ENCODE results near the gene ZNF280B.
"Not testable (repeated sequence)": the region's sequence is repeated elsewhere in the genome, so short reads cannot be mapped to it uniquely, and the experiment has no call there.

Gene ZNF280B

DNA sequence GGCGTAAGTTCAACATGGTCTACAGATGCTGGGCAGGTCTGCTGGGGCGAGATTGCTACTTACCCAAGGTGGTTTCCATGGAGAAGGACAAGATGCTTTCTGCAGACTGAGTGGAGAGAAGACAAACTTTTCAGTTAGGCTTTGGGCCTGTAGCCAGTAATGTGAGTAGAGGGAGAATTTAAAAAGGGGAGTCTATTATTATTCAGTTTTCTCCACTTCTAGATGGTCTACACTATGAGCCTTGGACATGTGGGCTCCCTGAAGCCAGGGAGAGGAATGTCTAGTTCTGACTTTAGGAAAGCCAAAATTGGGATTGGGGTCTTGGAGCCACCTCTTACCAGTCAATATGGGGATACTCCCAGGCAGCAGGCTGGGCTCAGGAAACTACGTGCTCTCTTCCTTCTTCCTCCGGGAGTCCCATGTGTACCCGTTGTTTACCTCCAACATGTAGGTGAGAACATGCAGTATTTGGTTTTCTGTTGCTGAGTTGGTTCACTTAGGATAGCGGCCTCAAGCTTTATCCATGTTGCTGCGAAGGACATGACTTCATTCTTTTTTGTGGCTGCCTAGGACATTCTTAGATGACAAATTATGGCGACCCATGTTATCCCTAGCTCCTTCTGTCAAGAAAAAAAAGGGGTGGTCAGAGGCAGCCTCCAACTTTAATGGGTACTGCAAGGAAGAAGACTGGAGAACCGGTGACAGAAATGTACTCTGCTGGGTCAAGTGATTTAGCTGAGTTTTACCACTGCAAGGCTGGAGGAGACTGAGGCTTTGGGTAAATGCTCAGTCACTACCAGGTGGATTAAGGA, 26.3 kb upstream of the ZNF280B start:
- 90 to 93% methylated on average over 9 of the region's 9 CpGs for WGBS, 2 experiments

DNA sequence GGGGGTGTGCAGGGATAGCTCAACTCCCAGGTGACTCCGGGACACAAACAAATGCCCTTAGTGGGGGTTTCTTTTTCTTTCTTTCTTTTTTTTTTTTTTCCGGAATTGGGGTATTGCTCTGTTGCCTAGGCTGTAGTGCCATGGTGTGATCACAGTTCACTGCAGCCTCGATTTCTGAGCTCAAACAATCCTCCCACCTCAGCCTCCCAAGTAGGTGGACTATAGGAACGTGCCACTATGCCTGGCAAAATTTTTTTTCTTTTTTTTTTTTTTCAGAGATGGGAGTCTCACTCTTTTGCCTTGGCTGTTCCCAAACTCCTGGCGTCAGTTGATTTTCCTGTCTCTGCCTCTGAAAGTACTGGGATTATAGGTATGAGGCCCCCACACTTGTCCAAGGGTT, 25.3 kb upstream of the ZNF280B start:
- Histone ChIP-seq H3K27ac (ENCODE audit: insufficient read depth, low read depth, low read length, poor library complexity, severe bottlenecking) (no peak overlapping the region), H3K27me3 (ENCODE audit: control insufficient read depth, insufficient read depth, low read length, poor library complexity, severe bottlenecking) (peaks cover 8% of the 10 kb centered on the region), H3K9me3 (ENCODE audit: control insufficient read depth, low read length) (no peaks in the 10 kb centered on the region), H3K36me3 (ENCODE audit: control insufficient read depth, insufficient read depth, low read length) (no peaks in the 10 kb centered on the region), H3K4me1 (ENCODE audit: control insufficient read depth, insufficient read depth, low read length) (no peaks in the 10 kb centered on the region), H3K4me3 (ENCODE audit: insufficient read depth, low read depth, low read length) (no peak overlapping the region)
- 71 to 81% methylated on average over 4 of the region's 5 CpGs for WGBS, 2 experiments

More for the DNA sequence above, 26.3 kb upstream of the ZNF280B start:
- H3K4me3 ChIP-seq (ENCODE audit: insufficient read depth, low read depth, low read length) = no peak overlapping the region
- no peaks in the 10 kb centered on the region for H3K9me3 ChIP-seq (ENCODE audit: control insufficient read depth, low read length)
- H3K36me3 ChIP-seq (ENCODE audit: control insufficient read depth, insufficient read depth, low read length) = no peaks in the 10 kb centered on the region
- H3K27ac ChIP-seq (ENCODE audit: insufficient read depth, low read depth, low read length, poor library complexity, severe bottlenecking) = no peak overlapping the region
- H3K27me3 ChIP-seq (ENCODE audit: control insufficient read depth, insufficient read depth, low read length, poor library complexity, severe bottlenecking) = peaks cover 8% of the 10 kb centered on the region
- no peaks in the 10 kb centered on the region for H3K4me1 ChIP-seq (ENCODE audit: control insufficient read depth, insufficient read depth, low read length)

GRCh38 chr22:22533417-22533816, 24.9 kb upstream of the ZNF280B start:
- 90 to 100% methylated on average over 1 of the region's 1 CpG for WGBS, 2 experiments
- H3K4me1 ChIP-seq (ENCODE audit: control insufficient read depth, insufficient read depth, low read length) = no peaks in the 10 kb centered on the region
- H3K36me3 ChIP-seq (ENCODE audit: control insufficient read depth, insufficient read depth, low read length) = no peaks in the 10 kb centered on the region
- no peak overlapping the region for H3K4me3 ChIP-seq (ENCODE audit: insufficient read depth, low read depth, low read length)
- H3K27ac ChIP-seq (ENCODE audit: insufficient read depth, low read depth, low read length, poor library complexity, severe bottlenecking) = no peak overlapping the region
- H3K27me3 ChIP-seq (ENCODE audit: control insufficient read depth, insufficient read depth, low read length, poor library complexity, severe bottlenecking) = peaks cover 8% of the 10 kb centered on the region
- no peaks in the 10 kb centered on the region for H3K9me3 ChIP-seq (ENCODE audit: control insufficient read depth, low read length)

DNA sequence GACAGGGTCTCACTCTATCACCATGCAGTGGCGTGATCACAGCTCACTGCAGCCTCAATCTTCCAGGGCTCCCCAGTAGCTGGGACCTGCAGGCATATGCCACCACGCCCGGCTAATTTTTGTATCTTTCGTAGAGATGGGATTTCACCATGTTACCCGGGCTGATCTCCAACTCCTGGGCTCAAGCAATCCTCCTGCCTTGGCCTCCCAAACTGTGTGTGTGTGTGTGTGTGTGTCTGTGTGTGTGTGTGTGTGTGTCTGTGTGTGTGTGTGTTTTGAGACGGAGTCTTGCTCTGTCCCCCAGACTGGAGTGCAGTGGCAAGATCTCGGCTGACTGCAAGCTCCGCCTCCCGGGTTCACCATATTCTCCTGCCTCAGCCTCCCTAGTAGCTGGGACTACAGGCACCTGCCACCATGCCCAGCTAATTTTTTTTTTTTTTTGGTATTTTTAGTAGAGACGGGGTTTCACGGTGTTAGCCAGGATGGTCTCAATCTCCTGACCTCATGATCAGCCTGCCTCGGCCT, 24.1 kb upstream of the ZNF280B start:
- H3K27ac ChIP-seq (ENCODE audit: insufficient read depth, low read depth, low read length, poor library complexity, severe bottlenecking); H3K4me3 ChIP-seq (ENCODE audit: insufficient read depth, low read depth, low read length); H3K36me3 ChIP-seq (ENCODE audit: control insufficient read depth, insufficient read depth, low read length); H3K4me1 ChIP-seq (ENCODE audit: control insufficient read depth, insufficient read depth, low read length); H3K27me3 ChIP-seq (ENCODE audit: control insufficient read depth, insufficient read depth, low read length, poor library complexity, severe bottlenecking); H3K9me3 ChIP-seq (ENCODE audit: control insufficient read depth, low read length): not testable (repeated sequence)
- WGBS, 2 experiments = 89 to 91% methylated on average over 12 of the region's 12 CpGs

GRCh38 chr22:22531770-22532546, 23.4 kb upstream of the ZNF280B start:
- Histone ChIP-seq H3K4me3 (ENCODE audit: insufficient read depth, low read depth, low read length) (no peak overlapping the region), H3K9me3 (ENCODE audit: control insufficient read depth, low read length) (no peaks in the 10 kb centered on the region), H3K27me3 (ENCODE audit: control insufficient read depth, insufficient read depth, low read length, poor library complexity, severe bottlenecking) (peaks cover 7% of the 10 kb centered on the region), H3K36me3 (ENCODE audit: control insufficient read depth, insufficient read depth, low read length) (no peaks in the 10 kb centered on the region), H3K4me1 (ENCODE audit: control insufficient read depth, insufficient read depth, low read length) (no peaks in the 10 kb centered on the region), H3K27ac (ENCODE audit: insufficient read depth, low read depth, low read length, poor library complexity, severe bottlenecking) (no peak overlapping the region)
- 84 to 85% methylated on average over 6 to 7 of the region's 7 CpGs for WGBS, 2 experiments

DNA sequence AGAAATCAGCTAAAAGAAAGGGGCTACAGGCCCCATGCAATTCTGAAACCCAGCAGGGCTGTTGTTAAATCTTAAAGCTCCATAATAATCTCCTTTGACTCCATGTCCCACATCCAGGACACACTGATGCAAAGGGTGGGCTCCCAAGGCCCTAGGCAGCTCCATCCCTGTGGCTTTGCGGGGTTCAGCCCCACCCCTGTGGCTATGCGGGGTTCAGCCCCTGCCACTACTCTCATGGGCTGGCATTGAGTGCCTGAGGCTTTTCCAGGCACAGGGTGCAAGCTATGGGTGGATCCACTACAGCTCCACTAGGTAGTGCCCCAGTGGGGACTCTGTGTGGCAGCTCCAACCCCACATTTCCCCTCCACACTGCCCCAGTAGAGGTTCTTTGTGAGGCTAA, 20.2 kb upstream of the ZNF280B start:
- Histone ChIP-seq H3K4me3 (ENCODE audit: insufficient read depth, low read depth, low read length) (no peak overlapping the region), H3K27ac (ENCODE audit: insufficient read depth, low read depth, low read length, poor library complexity, severe bottlenecking) (no peak overlapping the region), H3K9me3 (ENCODE audit: control insufficient read depth, low read length) (no peaks in the 10 kb centered on the region), H3K4me1 (ENCODE audit: control insufficient read depth, insufficient read depth, low read length) (no peaks in the 10 kb centered on the region), H3K27me3 (ENCODE audit: control insufficient read depth, insufficient read depth, low read length, poor library complexity, severe bottlenecking) (peaks cover 14% of the 10 kb centered on the region), H3K36me3 (ENCODE audit: control insufficient read depth, insufficient read depth, low read length) (no peaks in the 10 kb centered on the region)
- 91 to 96% methylated on average over 2 of the region's 2 CpGs for WGBS, 2 experiments

- Histone ChIP-seq H3K27me3 (ENCODE audit: control insufficient read depth, insufficient read depth, low read length, poor library complexity, severe bottlenecking) (peaks cover 14% of the 10 kb centered on the region), H3K27ac (ENCODE audit: insufficient read depth, low read depth, low read length, poor library complexity, severe bottlenecking) (no peak overlapping the region), H3K4me3 (ENCODE audit: insufficient read depth, low read depth, low read length) (no peak overlapping the region), H3K36me3 (ENCODE audit: control insufficient read depth, insufficient read depth, low read length) (no peaks in the 10 kb centered on the region), H3K9me3 (ENCODE audit: control insufficient read depth, low read length) (no peaks in the 10 kb centered on the region), H3K4me1 (ENCODE audit: control insufficient read depth, insufficient read depth, low read length) (no peaks in the 10 kb centered on the region)
- 77 to 82% methylated on average over 4 to 5 of the region's 5 CpGs for WGBS, 2 experiments
Observed at GRCh38 chr22:22527312-22527711, 18.8 kb upstream of the ZNF280B start.

GRCh38 chr22:22526125-22526912, 17.8 kb upstream of the ZNF280B start:
- Histone ChIP-seq H3K9me3 (ENCODE audit: control insufficient read depth, low read length) (no peaks in the 10 kb centered on the region), H3K4me1 (ENCODE audit: control insufficient read depth, insufficient read depth, low read length) (no peaks in the 10 kb centered on the region), H3K36me3 (ENCODE audit: control insufficient read depth, insufficient read depth, low read length) (no peaks in the 10 kb centered on the region), H3K27me3 (ENCODE audit: control insufficient read depth, insufficient read depth, low read length, poor library complexity, severe bottlenecking) (peaks cover 14% of the 10 kb centered on the region), H3K4me3 (ENCODE audit: insufficient read depth, low read depth, low read length) (no peak overlapping the region), H3K27ac (ENCODE audit: insufficient read depth, low read depth, low read length, poor library complexity, severe bottlenecking) (no peak overlapping the region)
- WGBS, 2 experiments = 90 to 92% methylated on average over 4 of the region's 4 CpGs

GRCh38 chr22:22523494-22523893, 15.0 kb upstream of the ZNF280B start:
- no peak overlapping the region for H3K27ac ChIP-seq (ENCODE audit: insufficient read depth, low read depth, low read length, poor library complexity, severe bottlenecking)
- no peaks in the 10 kb centered on the region for H3K36me3 ChIP-seq (ENCODE audit: control insufficient read depth, insufficient read depth, low read length)
- peaks cover 14% of the 10 kb centered on the region for H3K27me3 ChIP-seq (ENCODE audit: control insufficient read depth, insufficient read depth, low read length, poor library complexity, severe bottlenecking)
- WGBS, 2 experiments = 93% methylated on average over 6 of the region's 6 CpGs
- no peak overlapping the region for H3K4me3 ChIP-seq (ENCODE audit: insufficient read depth, low read depth, low read length)
- H3K4me1 ChIP-seq (ENCODE audit: control insufficient read depth, insufficient read depth, low read length) = no peaks in the 10 kb centered on the region
- H3K9me3 ChIP-seq (ENCODE audit: control insufficient read depth, low read length) = no peaks in the 10 kb centered on the region

DNA sequence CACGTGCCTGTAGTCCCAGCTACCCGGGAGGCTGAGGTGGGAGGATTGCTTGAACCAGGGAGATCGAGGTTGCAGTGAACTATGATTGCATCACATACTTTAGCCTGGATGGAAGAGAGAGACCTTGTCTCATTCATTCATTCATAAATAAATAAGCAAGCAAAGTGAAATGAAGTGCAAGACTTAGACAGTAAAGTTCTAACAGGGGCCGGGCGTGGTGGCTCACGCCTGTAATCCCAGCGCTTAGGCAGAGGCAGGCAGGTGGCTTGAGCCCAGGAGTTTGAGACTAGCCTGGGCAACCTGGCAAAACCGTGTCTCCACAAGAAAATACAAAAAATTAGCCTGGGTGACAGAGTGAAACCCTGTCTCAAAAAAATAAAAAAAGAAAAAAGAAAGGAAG, 13.1 kb upstream of the ZNF280B start:
- no peak overlapping the region for H3K27ac ChIP-seq (ENCODE audit: insufficient read depth, low read depth, low read length, poor library complexity, severe bottlenecking)

More for the DNA sequence above, 13.1 kb upstream of the ZNF280B start:
- WGBS, 2 experiments = 89 to 93% methylated on average over 8 of the region's 8 CpGs
- no peaks in the 10 kb centered on the region for H3K36me3 ChIP-seq (ENCODE audit: control insufficient read depth, insufficient read depth, low read length)
- no peaks in the 10 kb centered on the region for H3K4me1 ChIP-seq (ENCODE audit: control insufficient read depth, insufficient read depth, low read length)
- H3K4me3 ChIP-seq (ENCODE audit: insufficient read depth, low read depth, low read length) = no peak overlapping the region
- peaks cover 14% of the 10 kb centered on the region for H3K27me3 ChIP-seq (ENCODE audit: control insufficient read depth, insufficient read depth, low read length, poor library complexity, severe bottlenecking)
- no peaks in the 10 kb centered on the region for H3K9me3 ChIP-seq (ENCODE audit: control insufficient read depth, low read length)
